ACC112 (cell line): ENCODE measurements around the gene CYP2U1.

Experiments used
- H2AFZ ChIP-seq: fragments of 200-600 bp; sonication (generic); one replicate; pipeline ENCODE4 v1.6.0; 2017; ENCODE audit warnings: antibody characterized with exemption, low read length; ENCODE audit not compliant: unreplicated experiment
- H3K27ac ChIP-seq: fragments of 200-600 bp; sonication (generic); 2 replicates; pipeline ENCODE4 v1.5.1; 2014; ENCODE audit warnings: low read depth, mild to moderate bottlenecking, antibody characterized with exemption, low read length, moderate library complexity
- H3K27me3 ChIP-seq: fragments of 200-600 bp; sonication (generic); 2 replicates; pipeline ENCODE4 v1.6.1; 2014; ENCODE audit warnings: mild to moderate bottlenecking, antibody characterized with exemption, low read length, moderate library complexity, mixed read lengths; ENCODE audit not compliant: insufficient read depth
- H3K36me3 ChIP-seq: fragments of 200-600 bp; sonication (generic); 2 replicates; pipeline ENCODE4 v1.6.1; 2016; ENCODE audit warnings: mild to moderate bottlenecking, antibody characterized with exemption, low read length, moderate library complexity, mixed read lengths; ENCODE audit not compliant: insufficient read depth
- H3K4me1 ChIP-seq: fragments of 200-600 bp; sonication (generic); one replicate; pipeline ENCODE4 v1.6.1; 2016; ENCODE audit warnings: low read length, mixed read lengths; ENCODE audit not compliant: insufficient read depth, unreplicated experiment, control insufficient read depth
- H3K4me3 ChIP-seq: fragments of 200-600 bp; sonication (generic); 2 replicates; pipeline ENCODE4 v1.5.1; 2014; ENCODE audit warnings: mild to moderate bottlenecking, low read depth, low read length
- H3K79me2 ChIP-seq: fragments of 200-600 bp; sonication (generic); one replicate; pipeline ENCODE4 v1.6.0; 2016; ENCODE audit warnings: low read length; ENCODE audit not compliant: control insufficient read depth, unreplicated experiment, insufficient read depth

The CYP2U1 gene

GRCh38 chr4:107987916-107988762 is 56.8 kb downstream of the CYP2U1 start:
- Histone ChIP-seq H3K36me3 (no peaks in the 10 kb centered on the region), H3K27ac (no peak overlapping the region), H3K4me3 (0 out of 2 replicates have a peak overlapping the region, but pooled peaks have one; percentile 82), H2AFZ (no peak overlapping the region), H3K79me2 (peaks cover 25% of the 10 kb centered on the region), H3K4me1 (peaks cover 7% of the 10 kb centered on the region), H3K27me3 (no peaks in the 10 kb centered on the region)

- peak overlapping the region; percentile 82; the same call in 1 of the 2 replicates for H3K4me3 ChIP-seq
Observed at GRCh38 chr4:107988763-107989035, 57.4 kb downstream of the CYP2U1 start.

GRCh38 chr4:107989162-107989536 is 57.8 kb downstream of the CYP2U1 start:
- peak overlapping the region; percentile 83 for H2AFZ ChIP-seq
- no peaks in the 10 kb centered on the region for H3K36me3 ChIP-seq
- no peak overlapping the region for H3K27ac ChIP-seq
- H3K4me1 ChIP-seq: peaks cover 7% of the 10 kb centered on the region
- H3K79me2 ChIP-seq: peaks cover 28% of the 10 kb centered on the region
- H3K4me3 ChIP-seq: peak overlapping the region; percentile 82
- H3K27me3 ChIP-seq: no peaks in the 10 kb centered on the region

More at GRCh38 chr4:107988763-107989035, 57.4 kb downstream of the CYP2U1 start:
- Histone ChIP-seq H3K4me1 (peaks cover 7% of the 10 kb centered on the region), H3K27ac (no peak overlapping the region), H3K27me3 (no peaks in the 10 kb centered on the region), H2AFZ (peak overlapping the region; percentile 83), H3K36me3 (no peaks in the 10 kb centered on the region), H3K79me2 (peaks cover 25% of the 10 kb centered on the region)

GRCh38 chr4:107989537-107990386 is 58.4 kb downstream of the CYP2U1 start, which contains the start of gene HADH:
Gene HADH, plus strand, starts transcription at chr4:107989889. Its CDS starts 44 bp downstream, at chr4:107989933.
- Histone ChIP-seq H3K36me3 (no peaks in the 10 kb centered on the region), H3K27me3 (no peaks in the 10 kb centered on the region), H3K4me3 (peak within 1 kb of the TSS; percentile 82), H3K27ac (no peak within 1 kb of the TSS), H2AFZ (peak within 1 kb of the TSS; percentile 83), H3K4me1 (peaks cover 7% of the 10 kb centered on the region), H3K79me2 (peaks cover 34% of the 10 kb centered on the region)

- H3K27me3 ChIP-seq: no peaks in the 10 kb centered on the region
- no peak overlapping the region for H2AFZ ChIP-seq
- H3K4me3 ChIP-seq: peak overlapping the region; percentile 82; the same call in 1 of the 2 replicates
- peaks cover 38% of the 10 kb centered on the region for H3K79me2 ChIP-seq
- H3K4me1 ChIP-seq: peaks cover 7% of the 10 kb centered on the region
- no peak overlapping the region for H3K27ac ChIP-seq
- no peaks in the 10 kb centered on the region for H3K36me3 ChIP-seq
Observed at GRCh38 chr4:107991945-107992630, 60.7 kb downstream of the CYP2U1 start.

GRCh38 chr4:107993969-107994368 is 62.6 kb downstream of the CYP2U1 start:
- Histone ChIP-seq H2AFZ (no peak overlapping the region), H3K36me3 (no peaks in the 10 kb centered on the region), H3K4me1 (peaks cover 7% of the 10 kb centered on the region), H3K79me2 (peaks cover 38% of the 10 kb centered on the region), H3K4me3 (no peak overlapping the region), H3K27ac (no peak overlapping the region), H3K27me3 (no peaks in the 10 kb centered on the region)

- no peak overlapping the region for H3K27ac ChIP-seq
- H2AFZ ChIP-seq: no peak overlapping the region
- H3K4me3 ChIP-seq: no peak overlapping the region
- H3K36me3 ChIP-seq: no peaks in the 10 kb centered on the region
- H3K79me2 ChIP-seq: peaks cover 36% of the 10 kb centered on the region
- H3K27me3 ChIP-seq: no peaks in the 10 kb centered on the region
- H3K4me1 ChIP-seq: peaks cover 7% of the 10 kb centered on the region
Observed at GRCh38 chr4:107994894-107995293, 63.5 kb downstream of the CYP2U1 start.

GRCh38 chr4:107996949-107997788 is 65.8 kb downstream of the CYP2U1 start:
- Histone ChIP-seq H3K79me2 (peaks cover 16% of the 10 kb centered on the region), H3K27me3 (no peaks in the 10 kb centered on the region), H3K4me3 (no peak overlapping the region), H3K4me1 (no peaks in the 10 kb centered on the region), H2AFZ (no peak overlapping the region), H3K27ac (no peak overlapping the region), H3K36me3 (no peaks in the 10 kb centered on the region)

- no peaks in the 10 kb centered on the region for H3K36me3 ChIP-seq
- H3K79me2 ChIP-seq: peaks cover 13% of the 10 kb centered on the region
Observed at GRCh38 chr4:107997794-107998193, 66.4 kb downstream of the CYP2U1 start.

More at GRCh38 chr4:107997794-107998193, 66.4 kb downstream of the CYP2U1 start:
- Histone ChIP-seq H3K27ac (no peak overlapping the region), H3K4me1 (no peaks in the 10 kb centered on the region), H3K27me3 (no peaks in the 10 kb centered on the region), H2AFZ (no peak overlapping the region), H3K4me3 (no peak overlapping the region)
